Keratinocyte (primary cell): ENCODE measurements around the gene PTGR2.

Experiments used
- CTCF ChIP-seq, 3 experiments: IDR thresholded peaks in 1 of 3; conservative IDR thresholded peaks in 1 of 3; optimal IDR thresholded peaks in 1 of 3; 2 replicates in 2 of 3; 3 replicates in 1 of 3; pipeline versions ENCODE3 to v1.5.1; 2011; ENCODE audit warnings: low read length in 3 of 3, mild to moderate bottlenecking in 3 of 3, moderate library complexity in 2 of 3, control low read depth in 1 of 3, inconsistent platforms in 1 of 3; ENCODE audit not compliant: insufficient read depth in 2 of 3; ENCODE audit errors: extremely low read depth in 1 of 3
- EZH2 ChIP-seq: IDR thresholded peaks from one replicate; pipeline ENCODE4 v1.6.1; 2012; ENCODE audit warnings: inconsistent platforms, mild to moderate bottlenecking, low read length, moderate library complexity

- TF ChIP-seq EZH2 = no peak
- peak in 1 of 3 experiments; percentile 27 for TF ChIP-seq CTCF (optimal IDR thresholded peaks at IDR 0.05 in 1 of 3, IDR thresholded peaks at IDR 0.05 in 1 of 3, conservative IDR thresholded peaks at IDR 0.05 in 1 of 3; ENCODE audit: extremely low read depth in 1 of 3, insufficient read depth in 2 of 3, low read length in 3 of 3)
Observed at GRCh38 chr14:73802431-73803188, 49.0 kb upstream of the PTGR2 start.
